Measurements from ENCODE around the gene S100A1. TPM values are rescaled to one million over a fixed set of nuclear protein-coding genes. Genes with fewer than 3 reads are reported as not detected.
"Not testable (repeated sequence)": the region's sequence is repeated elsewhere in the genome, so short reads cannot be mapped to it uniquely, and the experiment has no call there.

The S100A1 gene
- total RNA-seq, 1 donor from 2014 or later = 2,048 TPM

DNA sequence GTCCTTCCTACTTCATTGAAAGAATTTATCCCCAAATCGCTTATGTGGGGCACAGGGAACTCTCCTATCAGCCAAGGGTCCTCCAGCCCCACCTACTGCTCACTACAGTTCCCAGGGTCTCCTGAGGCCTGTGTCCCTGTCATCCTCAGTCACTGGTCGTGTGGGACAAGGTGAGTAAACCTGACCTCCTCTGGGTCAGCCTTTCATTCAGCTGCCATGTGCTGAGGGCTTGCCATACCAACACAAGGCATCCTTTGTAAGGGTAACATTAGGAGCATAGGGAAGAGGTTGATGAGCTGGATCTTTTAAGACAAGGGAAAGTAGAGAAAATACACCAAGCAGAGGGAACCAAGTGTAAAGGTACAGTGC lies 19.1 kb downstream of the S100A1 start:
- DNase-seq (no peak), ATAC-seq (peak; percentile 4)
- intact Hi-C loops (cut with micrococcal nuclease) = no loop called here

DNA sequence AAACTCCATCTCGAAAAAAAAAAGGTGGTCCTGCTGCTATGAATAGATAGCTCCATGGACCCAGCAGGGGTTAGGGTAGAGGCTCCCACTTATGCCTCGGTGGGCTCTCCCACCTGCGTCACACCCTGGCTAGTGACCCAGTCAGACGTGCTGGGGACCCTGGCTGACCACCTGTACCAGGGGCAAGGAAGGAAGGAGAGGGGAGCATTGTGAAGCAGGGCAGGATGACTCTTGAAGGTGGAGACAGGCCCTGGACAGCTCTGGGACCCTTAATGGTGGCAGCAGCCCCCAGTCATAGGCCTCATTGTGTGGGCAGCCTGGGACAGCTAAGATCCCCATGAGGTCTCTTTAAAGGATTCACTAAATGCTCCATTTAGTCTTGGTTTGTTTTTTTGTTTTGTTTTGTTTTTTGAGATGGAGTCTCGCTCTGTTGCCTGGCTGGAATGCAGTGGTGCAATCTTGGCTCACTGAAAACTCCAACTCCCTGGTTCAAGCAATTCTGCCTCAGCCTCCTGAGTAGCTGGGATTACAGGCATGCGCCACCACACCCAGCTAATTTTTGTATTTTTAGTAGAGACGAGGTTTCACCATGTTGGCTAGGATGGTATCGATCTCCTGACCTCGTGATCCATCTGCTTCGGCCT lies 19.9 kb downstream of the S100A1 start:
- DNase-seq = no peak
- intact Hi-C loops (cut with micrococcal nuclease) = no loop called here
- peak; percentile 8 for ATAC-seq

DNA sequence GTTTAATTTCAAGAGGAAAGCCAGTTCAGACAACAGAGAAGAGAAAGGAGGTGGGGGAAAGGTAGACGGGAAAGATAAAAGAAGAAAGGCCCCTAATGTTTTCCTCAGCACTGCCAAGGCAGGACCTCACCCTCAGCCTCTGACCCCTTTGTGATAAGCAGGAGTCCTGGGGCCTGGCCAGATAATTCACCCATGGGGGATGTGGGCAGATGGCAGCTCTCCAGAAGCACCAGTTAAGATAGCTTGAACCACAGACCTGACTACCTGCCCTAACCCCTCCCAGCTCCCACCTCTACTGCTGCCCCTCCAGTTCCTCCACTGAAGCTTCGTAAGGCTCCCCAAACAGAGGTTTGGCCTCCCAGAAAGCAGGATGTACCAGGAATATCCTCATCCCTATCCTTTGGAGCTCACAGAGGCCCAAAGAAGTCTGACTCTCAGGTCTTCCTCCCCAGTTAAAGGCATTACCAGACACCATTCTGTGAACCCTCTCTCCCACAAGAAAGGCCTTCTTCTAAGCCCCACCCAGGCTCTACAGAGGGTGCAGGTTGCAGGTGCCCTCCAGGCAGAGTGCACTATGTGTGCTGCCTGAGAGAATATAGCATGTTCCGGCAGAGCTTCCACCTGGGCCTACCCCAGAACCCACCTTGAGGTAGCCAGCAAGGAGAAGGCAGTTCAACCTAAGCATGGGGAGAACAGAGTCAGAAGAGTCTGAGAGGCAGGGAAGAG lies 21.1 kb downstream of the S100A1 start:
- ATAC-seq (peak; percentile 3), DNase-seq (no peak)
- intact Hi-C loops (cut with micrococcal nuclease) = no loop called here

DNA sequence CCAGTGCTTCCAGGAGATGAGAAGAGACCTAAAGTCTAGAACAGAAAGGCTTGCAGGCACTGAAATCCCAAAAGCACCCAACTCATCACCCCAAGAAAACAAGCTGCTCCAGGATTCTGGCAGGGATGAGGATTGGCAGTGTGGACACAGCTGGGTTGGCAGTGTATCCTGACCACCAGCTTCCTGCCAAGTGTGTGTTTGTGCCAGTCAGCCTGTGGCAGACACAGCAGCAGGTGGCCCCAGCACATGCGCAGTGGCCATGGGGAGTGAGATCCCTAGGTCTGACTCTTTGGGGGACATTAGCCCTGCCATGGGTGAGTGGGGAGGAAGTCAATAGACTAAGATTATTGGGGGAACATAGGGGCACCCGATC lies 21.6 kb downstream of the S100A1 start:
- peak; percentile 82 for DNase-seq
- intact Hi-C loops (cut with micrococcal nuclease) = no loop called here
- peak; percentile 79 for ATAC-seq

GRCh38 chr1:153651771-153652170 lies 23.5 kb downstream of the S100A1 start:
- DNase-seq = no peak
- no peak for ATAC-seq
- intact Hi-C loops (cut with micrococcal nuclease) = no loop called here

GRCh38 chr1:153652805-153653500 lies 24.7 kb downstream of the S100A1 start:
- ATAC-seq = peak; percentile 22

DNA sequence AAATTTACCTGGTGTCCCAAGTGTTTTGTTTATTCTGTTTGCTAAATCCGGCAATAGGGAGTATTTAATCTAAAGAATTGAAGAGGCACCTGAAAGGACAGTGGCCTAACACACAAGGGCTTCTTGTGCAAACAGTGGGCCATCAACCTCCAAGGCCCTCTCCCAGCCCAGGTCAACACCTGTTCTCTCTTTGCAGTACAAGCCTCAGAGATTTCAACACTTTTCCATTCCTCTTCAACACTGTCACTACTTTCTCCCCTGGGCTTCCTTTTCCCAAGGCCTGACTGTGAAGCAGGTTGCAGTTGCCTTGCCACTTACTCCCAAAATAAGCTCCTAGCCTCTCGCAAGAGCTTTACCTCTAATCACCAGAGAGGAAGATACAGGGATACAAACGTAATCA lies 27.1 kb downstream of the S100A1 start:
- ATAC-seq (no peak), DNase-seq (no peak)
- intact Hi-C loops (cut with micrococcal nuclease) = no loop called here

More at GRCh38 chr1:153652805-153653500, 24.7 kb downstream of the S100A1 start:
- no peak for DNase-seq
- intact Hi-C loops (cut with micrococcal nuclease) = no loop called here

DNA sequence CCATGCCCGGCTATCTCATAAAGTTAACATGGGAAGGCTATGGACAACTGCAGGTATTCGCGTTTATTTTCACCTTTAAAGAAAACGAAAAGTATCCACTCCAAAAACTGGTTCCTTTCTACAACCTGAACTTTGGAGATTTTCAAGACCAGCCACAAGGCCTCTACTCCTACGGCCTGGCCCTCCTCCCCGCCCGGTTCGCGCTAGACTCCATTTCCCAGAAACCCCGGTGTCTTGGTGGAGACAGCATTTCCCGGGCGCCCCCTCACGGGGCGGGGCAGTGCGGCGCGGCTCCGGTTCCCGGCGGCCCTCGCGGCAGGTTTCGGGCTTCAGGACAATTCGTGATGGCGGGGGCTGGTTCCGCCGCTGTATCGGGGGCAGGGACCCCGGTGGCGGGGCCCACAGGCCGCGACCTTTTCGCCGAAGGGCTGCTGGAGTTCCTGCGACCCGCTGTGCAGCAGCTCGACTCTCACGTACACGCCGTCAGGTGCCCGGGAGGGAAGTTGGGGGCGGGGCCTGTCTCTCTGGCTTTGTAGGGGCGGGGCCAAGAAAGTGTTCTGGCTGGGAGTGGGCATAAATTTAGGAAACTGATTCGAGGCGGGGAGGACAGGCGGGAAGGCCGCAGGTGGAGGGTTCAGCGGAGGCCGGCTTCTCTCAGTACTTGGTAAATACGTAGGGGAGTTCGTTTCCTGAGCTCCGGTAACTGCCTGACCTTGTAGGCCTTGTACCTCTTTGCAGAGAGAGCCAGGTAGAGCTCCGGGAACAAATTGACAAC lies 30.4 kb downstream of the S100A1 start, which contains the start of gene SNAPIN:
Gene SNAPIN, plus strand, starts transcription at position 304 of the 775 bp plus-strand sequence. Its CDS starts 41 bp downstream, at position 345.
- ATAC-seq = peak; percentile 98
- intact Hi-C loops (cut with micrococcal nuclease) = no loop called here
- peak; percentile 95 for DNase-seq

DNA sequence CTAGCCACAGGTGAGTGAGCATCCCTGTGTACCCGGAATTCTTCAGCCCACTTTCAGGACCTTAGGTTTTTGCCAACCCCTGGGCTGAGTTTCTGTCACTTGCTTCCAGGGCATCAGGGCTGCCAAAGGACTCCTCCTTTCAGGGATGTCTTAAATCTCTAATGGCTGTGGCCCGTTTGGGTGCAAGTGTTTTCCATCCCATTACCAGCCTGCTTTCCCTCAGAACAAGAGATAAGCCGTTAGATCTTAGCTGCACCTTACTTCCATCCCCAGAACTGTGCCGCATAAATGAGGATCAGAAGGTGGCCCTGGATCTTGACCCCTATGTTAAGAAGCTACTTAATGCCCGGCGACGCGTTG lies 30.9 kb downstream of the S100A1 start:
- no peak for DNase-seq
- intact Hi-C loops (cut with micrococcal nuclease) = no loop called here

DNA sequence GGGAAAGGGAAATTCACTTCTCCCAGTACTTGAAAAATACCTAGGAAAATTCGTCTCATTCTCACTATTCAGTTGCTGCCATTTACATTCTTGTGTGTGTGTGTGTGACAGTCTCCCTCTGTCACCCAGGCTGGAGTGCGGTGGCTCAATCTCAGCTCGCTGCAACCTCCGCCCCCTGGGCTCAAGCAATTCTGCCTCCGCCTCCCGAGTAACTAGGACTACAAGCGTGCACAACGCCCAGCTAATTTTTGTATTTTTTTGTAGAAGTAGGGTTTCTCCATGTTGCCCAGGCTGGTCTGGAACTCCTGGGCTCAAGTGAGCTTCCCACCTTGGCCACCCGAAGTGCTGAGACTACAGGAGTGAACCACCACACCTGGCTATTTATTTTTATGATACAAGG lies 31.4 kb downstream of the S100A1 start:
- intact Hi-C loops (cut with micrococcal nuclease) = no loop called here

More for the DNA sequence above, 30.9 kb downstream of the S100A1 start:
- no peak for ATAC-seq

GRCh38 chr1:153661111-153661708 lies 33.0 kb downstream of the S100A1 start:
- no peak for ATAC-seq
- intact Hi-C loops (cut with micrococcal nuclease) = no loop called here
- no peak for DNase-seq

More for the DNA sequence above, 31.4 kb downstream of the S100A1 start:
- DNase-seq (no peak), ATAC-seq (no peak)

GRCh38 chr1:153662269-153662668 lies 34.0 kb downstream of the S100A1 start:
- intact Hi-C loops (cut with micrococcal nuclease) = no loop called here
- DNase-seq (no peak), ATAC-seq (no peak)

GRCh38 chr1:153663211-153663610 lies 35.0 kb downstream of the S100A1 start:
- no peak for DNase-seq
- ATAC-seq = no peak
- intact Hi-C loops (cut with micrococcal nuclease) = no loop called here

DNA sequence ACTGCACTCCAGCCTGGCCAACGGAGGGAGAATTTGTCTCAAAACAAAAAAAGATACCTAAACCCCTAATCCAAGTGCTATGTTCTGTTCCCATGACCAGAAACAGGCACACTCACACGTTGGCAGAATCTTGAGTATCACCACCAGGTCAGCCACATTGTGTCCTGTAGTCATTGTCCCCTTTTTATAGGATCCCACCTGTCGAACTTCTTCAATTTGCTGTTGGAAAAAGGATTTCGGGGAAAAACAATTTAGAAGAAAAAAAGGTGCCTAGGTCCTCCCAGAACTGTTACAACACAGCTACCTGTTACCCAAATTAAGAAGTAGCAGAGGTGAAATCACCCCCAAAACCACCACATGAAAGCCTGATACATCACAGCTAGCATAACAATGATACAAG lies 39.2 kb downstream of the S100A1 start:
- intact Hi-C loops (cut with micrococcal nuclease) = no loop called here
- ATAC-seq (no peak), DNase-seq (no peak)

DNA sequence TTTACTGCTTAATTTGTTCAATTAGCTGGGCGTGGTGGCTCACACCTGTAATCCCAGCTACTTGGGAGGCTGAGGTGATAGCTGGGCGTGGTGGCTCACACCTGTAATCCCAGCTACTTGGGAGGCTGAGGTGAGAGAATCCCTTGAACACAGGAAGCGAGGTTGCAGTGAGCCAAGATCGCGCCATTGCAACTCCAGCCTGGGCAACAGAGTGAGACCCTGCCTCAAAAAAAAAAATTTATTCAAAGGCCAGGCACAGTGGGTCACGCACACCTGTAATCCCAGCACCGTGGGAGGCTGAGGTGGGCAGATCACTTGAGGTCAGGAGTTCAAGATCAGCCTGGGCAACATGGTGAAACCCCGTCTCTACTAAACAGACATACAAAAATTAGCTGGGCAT lies 40.4 kb downstream of the S100A1 start:
- ATAC-seq; intact Hi-C loops (cut with micrococcal nuclease); DNase-seq: not testable (repeated sequence)

DNA sequence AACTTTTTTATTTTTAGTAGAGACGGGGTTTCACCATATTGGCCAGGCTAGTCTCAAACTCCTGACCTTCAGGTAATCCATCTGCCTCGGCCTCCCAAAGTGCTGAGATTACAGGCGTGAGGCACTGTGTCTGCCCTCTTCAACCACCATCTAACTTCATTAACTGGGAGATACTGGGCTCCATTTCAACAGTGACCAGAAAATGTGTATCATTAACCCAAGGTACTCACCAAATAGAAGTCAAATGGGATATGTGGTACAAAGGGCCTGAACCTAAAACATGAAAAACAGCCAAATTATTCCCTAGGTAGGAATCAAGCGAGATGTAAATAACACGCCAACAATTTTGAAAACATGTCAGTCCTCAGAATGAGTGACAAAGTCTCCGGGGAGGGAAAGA lies 41.4 kb downstream of the S100A1 start:
- no peak for ATAC-seq
- intact Hi-C loops (cut with micrococcal nuclease) = no loop called here
- DNase-seq = no peak

DNA sequence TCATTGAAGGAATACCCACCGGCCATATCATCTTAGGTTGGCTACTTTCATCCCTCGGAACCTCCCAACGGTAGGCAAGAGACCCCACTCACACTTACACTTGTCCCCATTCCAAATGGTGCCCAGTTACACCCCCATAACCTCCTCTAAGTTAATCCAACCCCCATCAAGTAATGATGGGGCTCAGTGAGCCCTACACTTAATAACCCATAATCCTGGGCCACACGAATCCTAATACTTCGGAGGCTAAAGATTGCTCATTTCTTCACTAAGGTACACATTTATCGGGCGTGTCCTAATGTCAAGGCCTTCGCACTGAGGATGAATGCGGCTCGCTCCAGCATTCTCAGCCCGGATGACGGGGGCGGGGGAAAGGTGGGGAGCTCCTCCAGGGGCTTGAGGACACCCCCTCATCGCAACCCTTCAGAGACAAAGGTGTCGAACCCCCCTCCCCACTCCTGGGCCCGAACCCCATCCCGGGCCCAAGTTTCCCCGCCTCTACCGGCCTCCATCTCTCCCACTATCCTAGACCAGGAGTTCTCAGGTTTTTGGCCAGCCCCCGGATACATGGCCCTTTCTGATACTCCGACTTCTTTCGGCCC lies 42.1 kb downstream of the S100A1 start:
- ATAC-seq (peak; percentile 18), DNase-seq (peak; percentile 37)
- intact Hi-C loops (cut with micrococcal nuclease) = no loop called here

GRCh38 chr1:153670859-153671627 lies 42.8 kb downstream of the S100A1 start, which contains the start of gene ILF2:
Gene ILF2, minus strand, starts transcription at chr1:153670993. Its CDS starts 71 bp downstream, at chr1:153670922.
- ATAC-seq (peak; percentile 96), DNase-seq (peak; percentile 97)
- intact Hi-C loops (cut with micrococcal nuclease) = no loop called here
